Activated CD4-positive, alpha-beta T cell treated with anti-CD3 and anti-CD28 coated beads, Interleukin-2, amount 50 U/mL, for 4 hours (primary cell): Measurements from ENCODE around the gene CASP5.
"Not testable (repeated sequence)": the region's sequence is repeated elsewhere in the genome, so short reads cannot be mapped to it uniquely, and the experiment has no call there.

Experiments used
- DNase-seq, 2 experiments: peaks; one replicate each; pipeline ENCODE4 v3.0.0-alpha.2; 2020

CASP5 gene

DNA sequence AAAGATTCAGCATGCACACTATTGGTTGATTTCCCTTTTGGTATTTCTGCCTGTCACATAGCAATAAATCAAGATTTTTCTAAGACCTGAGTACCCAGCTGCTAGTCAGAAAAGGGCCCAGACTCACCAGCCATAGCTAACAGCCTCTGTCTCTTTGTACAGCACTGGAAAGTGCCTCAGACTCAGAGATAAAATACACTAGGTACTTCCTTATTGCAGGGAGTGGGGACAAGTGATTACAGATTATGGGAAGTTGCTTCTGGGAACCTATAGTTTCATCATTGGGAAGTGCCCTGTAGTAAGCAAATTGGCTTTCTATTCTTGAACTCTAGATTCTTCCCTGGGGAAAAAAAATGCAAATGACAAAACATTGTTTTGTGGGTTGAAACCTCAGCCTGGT, at the start of gene CASP5:
CASP5 (minus strand) TSS at position 166 of the 400 bp plus-strand sequence; CDS start at position 134, 32 bp downstream.
- DNase-seq: no peak

- not testable (repeated sequence) for DNase-seq
Measured at GRCh38 chr11:105072080-105072479, 49.1 kb upstream of the CASP5 start.

- DNase-seq: peak in 1 of 2 experiments; percentile 0
Measured at GRCh38 chr11:105071089-105071732, 48.2 kb upstream of the CASP5 start.

GRCh38 chr11:105070306-105070705, 47.3 kb upstream of the CASP5 start:
- peak in 1 of 2 experiments; percentile 2 for DNase-seq

GRCh38 chr11:105069749-105070148, 46.8 kb upstream of the CASP5 start:
- DNase-seq: not testable (repeated sequence)

DNA sequence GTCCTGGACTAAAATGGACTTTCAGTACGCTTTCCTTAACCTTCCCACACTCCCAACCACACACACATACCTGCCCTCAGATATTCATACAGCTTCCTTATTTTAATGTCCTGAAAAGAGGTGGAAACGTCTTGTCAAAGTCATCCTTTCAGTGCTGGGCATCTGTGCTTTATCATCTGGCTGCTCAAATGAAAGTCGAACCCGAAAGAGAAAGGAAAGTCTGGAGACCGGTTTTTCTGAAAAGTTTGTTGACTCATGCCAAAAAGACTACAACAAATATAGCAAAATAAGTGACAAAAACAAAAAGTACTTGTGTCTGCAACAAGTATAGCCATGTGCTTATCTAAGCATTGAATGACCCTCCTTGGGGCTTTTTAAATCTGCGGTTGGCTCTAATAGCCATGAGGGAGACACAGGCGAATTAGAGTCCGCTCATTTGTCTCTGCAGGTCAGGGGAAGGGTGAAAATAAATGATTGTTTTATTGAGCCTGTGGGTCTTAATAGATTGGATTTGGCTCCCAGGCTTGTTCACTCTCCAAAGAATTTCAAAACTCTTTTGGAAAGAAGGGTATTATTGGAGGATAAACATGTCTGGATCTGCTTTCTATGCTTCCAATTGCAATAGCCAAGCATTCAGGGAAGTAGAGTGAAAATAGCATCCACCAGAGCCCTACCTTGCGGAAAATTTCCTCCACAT, 40.4 kb upstream of the CASP5 start:
- DNase-seq: not testable (repeated sequence)

DNA sequence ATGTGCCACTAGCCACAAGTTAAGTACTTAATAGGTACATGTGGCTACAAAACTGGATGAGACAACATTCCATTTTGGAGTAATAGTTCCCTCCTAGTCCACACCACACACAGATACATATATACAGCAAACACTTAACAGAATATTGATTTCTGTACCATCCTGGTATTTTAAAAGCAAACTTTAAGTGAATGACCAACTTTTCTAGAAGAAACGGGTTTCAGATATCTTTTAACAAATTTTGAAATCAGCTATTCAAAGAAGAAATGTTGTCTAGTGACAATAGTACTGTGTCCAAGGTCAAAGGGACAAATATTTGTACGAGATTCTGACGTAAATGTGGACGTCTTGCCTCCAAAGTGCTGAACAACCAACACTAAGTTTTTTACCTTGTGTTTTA, 34.5 kb upstream of the CASP5 start:
- no peak for DNase-seq

DNA sequence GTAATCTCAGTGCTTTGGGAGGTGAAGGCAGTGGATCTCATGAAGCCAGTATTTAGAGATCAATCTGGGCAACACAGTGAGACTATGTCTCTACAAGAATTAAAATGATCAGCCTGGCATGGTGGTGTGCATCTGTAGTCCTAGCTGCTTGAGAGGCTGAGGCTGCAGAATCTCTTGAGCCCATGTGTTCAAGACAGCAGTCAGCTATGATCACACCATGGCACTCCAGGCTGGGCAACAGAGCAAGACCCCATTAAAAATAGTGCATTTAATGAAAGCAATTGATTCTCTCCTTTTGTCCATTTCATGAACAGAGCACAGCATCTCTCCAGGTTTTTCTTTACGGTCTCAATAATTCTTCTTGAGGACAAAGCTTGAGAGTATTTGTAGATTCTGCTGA, 33.5 kb upstream of the CASP5 start:
- DNase-seq: no peak

DNA sequence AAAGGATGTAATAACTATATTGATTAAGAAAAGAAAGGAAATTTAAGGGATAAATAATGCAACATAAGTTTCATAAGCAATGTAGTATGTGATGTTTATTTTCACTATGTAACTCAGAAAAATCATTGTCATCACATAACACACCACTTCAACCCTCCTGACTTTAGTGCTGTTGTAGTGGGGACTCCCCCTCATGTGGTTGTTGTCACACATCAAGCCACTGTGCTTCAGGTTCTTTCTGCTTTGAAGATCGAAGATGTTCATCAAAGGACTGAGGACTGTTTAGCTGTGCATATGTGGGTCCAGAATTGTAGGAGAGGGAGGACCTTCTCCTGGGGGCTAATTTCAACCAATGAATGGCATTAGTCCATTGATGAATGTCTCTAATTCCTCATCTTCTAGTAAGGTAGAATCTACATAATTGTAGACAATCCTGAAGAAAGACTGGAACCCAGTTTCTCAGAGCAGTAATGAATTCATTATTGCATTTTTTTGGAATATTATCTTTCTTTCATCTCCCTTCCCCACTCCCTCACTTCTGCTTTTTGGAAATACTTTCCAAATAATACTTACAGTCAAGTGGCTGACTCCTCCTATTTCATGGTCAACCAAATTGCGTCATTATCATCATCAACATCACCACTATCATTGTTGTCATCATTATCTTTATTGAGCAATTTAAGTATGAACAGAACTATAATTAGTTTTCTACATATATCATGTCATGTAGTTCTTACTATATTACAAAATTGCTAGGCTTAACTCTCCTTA, 31.9 kb upstream of the CASP5 start:
- DNase-seq: no peak

- DNase-seq: no peak
Measured at GRCh38 chr11:105052487-105052886, 29.5 kb upstream of the CASP5 start.

GRCh38 chr11:105051559-105051958, 28.6 kb upstream of the CASP5 start:
- DNase-seq: no peak

DNA sequence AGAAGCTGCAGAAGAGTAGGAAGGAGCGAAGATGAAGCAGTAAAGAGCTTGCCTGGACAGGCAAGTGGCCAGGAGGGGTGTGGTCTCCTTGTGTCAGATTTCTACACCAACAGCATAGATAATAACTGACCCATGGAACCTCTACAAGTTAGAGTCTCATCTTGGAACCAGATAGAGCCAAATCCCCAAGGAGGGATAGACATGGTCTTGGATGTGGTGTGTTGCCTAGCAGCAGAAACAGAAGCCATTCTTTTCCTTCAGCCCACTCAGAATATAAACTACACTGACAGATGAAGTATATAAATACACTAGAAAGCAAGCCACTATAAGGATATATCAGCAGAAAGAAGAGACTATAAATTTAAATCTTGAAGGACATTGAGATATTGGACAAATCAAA, 26.5 kb upstream of the CASP5 start:
- DNase-seq: no peak

DNA sequence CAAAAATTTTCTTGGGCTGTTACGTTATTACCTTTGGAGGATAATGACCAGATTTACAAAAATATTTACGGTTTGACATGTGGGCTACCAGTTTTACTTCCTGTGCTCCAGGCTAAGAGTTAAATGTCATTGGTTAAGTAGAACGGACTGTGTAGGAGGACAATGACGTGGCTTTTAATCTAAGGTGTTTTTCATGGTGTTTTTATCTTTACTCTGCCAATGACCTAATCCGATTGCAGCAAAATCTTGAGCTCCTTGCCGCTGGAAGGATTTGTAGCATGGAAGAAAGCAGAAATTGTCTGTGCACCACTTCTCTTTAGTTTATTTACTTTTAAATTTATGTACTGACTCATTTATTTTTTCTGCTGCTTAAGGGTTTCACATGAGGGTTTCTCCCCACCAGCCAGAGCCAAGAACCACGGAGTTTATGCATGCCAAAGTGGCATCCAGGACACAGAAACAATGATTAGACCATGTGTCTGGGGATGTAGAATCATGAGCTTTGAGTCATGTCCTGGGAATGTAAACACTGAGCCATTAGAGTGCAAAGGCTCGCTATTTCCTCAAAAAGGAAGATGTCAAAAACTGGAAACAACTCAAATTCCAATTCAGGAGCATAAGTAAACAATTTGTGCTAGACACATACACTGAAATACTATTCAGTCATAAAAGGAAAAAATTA, 24.1 kb upstream of the CASP5 start:
- DNase-seq: no peak

DNA sequence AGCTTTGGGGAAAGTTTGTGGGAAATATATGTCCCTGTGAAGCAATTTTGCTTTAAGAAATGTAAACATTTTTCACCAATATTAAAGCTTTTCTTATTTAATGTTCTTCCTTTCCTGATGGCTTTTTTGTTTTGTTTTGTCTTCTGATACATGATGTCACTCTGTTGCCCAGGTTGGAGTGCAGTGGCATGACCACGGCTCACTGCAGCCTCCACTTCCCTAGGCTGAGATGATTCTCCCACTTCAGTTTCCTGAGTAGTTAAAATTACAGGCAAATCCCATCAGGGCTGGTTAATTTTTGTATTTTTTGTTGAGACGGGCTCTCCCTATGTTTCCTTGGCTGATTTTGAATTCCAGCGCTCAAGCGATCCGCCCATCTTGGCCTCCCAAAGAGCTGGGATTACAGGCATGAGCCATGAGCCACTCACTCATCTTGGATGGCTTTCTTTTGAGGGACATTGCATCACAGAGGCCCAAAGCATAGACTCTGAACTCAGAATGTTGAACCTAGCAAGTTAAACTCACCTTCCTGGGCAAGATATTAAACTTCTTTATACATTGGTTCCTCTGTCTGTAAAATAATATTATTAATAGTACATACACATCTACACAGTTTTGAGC, 22.8 kb upstream of the CASP5 start:
- no peak for DNase-seq

- peak in 1 of 2 experiments; percentile 9 for DNase-seq
Measured at GRCh38 chr11:105044557-105045524, 21.9 kb upstream of the CASP5 start, which contains the start of gene CARD16. Gene CARD16 (minus strand): TSS chr11:105045335. CDS start chr11:105045297, 38 bp downstream.

DNA sequence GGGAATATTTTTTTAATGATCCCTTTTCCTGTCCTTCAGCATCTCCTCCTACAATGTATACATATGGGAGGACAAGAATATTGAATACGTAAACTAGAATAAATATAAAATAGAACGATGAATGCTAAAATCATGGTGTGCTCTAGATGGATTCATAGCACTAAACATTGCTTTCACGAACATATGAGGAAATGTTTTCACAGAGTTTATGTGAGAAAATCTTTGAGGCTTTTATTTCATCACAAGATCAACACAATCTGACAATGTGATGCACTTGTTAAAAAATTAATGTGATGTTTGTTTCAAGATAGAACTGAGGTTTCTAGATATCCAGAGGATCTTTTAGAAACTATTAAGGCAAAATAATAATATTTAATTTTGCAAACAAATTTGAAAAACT, 19.2 kb upstream of the CASP5 start:
- DNase-seq: no peak

DNA sequence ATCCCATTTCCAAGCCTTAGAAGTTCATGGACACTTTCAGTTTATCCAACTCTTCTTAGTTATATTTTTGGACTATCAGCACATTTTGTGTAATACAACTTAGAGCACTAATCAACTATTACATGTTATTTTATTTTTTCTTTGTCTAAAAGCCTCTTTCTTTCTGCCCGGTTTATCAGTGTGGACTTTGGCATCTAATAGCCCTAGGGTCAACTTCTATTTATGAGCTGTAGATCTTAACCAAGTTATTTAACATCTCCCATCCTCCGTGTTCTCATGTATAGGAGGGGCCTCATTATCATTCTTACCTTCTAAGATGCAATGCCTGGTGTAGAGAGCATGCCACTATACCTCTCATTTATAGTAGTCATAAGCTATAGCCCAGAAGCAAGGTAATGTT, 17.7 kb upstream of the CASP5 start:
- DNase-seq: no peak

DNA sequence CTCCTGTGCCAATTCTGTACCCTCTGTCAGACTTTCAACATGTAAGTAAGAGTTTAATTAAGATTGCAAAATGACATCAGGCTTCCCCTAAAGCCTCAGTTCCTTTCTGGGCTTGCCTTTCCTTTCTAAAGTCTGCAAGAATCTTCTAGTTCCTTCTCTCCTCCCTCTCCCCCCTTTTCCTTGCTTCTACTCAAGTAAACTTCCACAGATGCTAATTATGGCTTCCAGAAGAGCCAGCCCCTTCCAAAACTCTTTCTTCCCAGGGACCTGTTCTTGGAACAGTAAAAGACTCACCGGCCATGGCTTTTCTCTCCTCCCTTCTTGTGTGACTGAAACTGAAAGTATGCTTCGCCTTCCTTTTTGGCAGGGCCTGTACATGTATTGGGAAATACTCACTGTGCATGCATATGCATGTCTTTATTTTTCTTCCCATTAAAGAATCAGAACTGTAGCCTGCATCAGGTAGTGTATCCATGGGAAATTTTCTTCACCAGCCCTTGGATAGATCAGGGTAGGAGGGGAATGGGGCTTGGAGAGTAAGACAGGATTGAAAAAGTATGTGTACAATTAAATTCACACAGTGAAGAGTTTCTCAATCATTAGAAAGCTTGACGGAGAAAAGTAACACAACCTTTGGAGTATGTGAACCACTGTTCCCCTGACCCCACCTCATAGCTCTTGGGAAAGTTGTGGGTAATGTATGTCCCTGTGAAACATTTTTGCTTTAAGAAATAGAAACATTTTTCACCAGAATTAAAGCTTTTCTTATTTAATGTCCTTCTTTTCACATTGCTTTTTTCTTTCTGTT, 12.0 kb upstream of the CASP5 start, which contains the start of gene CASP1:
CASP1 (minus strand) TSS at position 332 of the 808 bp plus-strand sequence; CDS start at position 301, 31 bp downstream.
- peak; percentile 9 to 16 for DNase-seq

- DNase-seq: not testable (repeated sequence)
Measured at GRCh38 chr11:105034388-105034787, 11.4 kb upstream of the CASP5 start.

GRCh38 chr11:105033781-105034180, 10.8 kb upstream of the CASP5 start:
- no peak for DNase-seq
